Ureter (tissue), 1 donor: ENCODE data around the gene MUC2. TPM values are rescaled to one million over a fixed set of nuclear protein-coding genes. Genes with fewer than 3 reads are reported as not detected.
A peak's percentile ranks its signal among the peaks of the same experiment; 100 is the strongest.

Source experiments
- DNase-seq: peaks from one replicate; pipeline ENCODE4 v3.0.0-alpha.2; 2020; ENCODE audit warnings: low spot score
- total RNA-seq: library from RNA; stranded (reverse); gene quantifications from one replicate; pipeline ENCODE4 v1.2.4, GENCODE V29; 2023
- donor health status: DM: yes; HTN: yes; CAD: no.

Gene MUC2
- total RNA-seq, 1 donor from 2014 or later = 0.39 TPM

- peak; percentile 38 for DNase-seq
Observed at GRCh38 chr11:1120532-1121330, 46.1 kb downstream of the MUC2 start.

DNA sequence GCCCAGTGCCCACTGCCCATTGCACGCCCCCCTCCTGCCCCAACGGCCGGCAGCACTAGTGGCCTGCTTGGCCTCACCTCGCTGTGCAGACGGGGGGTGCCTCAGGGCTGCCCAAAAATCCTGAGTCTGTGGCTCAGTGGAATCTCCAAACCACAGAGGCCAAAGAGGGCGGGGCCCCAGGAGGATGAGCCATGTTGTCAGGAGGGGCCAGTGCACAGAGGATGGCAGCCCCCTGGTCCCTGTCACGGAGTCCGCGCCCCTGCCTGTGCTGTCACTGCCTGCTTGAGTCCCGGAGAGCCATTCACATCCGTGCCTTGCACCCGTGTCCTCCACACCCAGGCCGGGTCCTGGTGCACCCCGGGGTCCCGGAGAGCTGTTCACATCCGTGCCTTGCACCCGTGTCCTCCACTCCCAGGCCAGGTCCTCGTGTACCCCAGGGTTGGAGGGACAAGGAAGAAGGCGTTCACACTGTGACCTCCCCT lies 46.7 kb downstream of the MUC2 start:
- DNase-seq = no peak

- DNase-seq = no peak
Observed at GRCh38 chr11:1121813-1122663, 47.4 kb downstream of the MUC2 start.

GRCh38 chr11:1122664-1123002 lies 48.0 kb downstream of the MUC2 start:
- DNase-seq = no peak

GRCh38 chr11:1123970-1124369 lies 49.3 kb downstream of the MUC2 start:
- DNase-seq = no peak

Other genes starting within 250 kb of the MUC2 start
- gene CRACR2B, start 247.0 kb upstream of the MUC2 start, total RNA-seq = 45.8 TPM
- 241 TPM for gene CD151, start 241.9 kb upstream of the MUC2 start, total RNA-seq
- gene POLR2L, start 232.3 kb upstream of the MUC2 start, total RNA-seq = 112 TPM
- gene TSPAN4, start 232.0 kb upstream of the MUC2 start, total RNA-seq = 47.2 TPM
- gene CHID1, start 164.1 kb upstream of the MUC2 start, total RNA-seq = 116 TPM
- gene AP2A2, start 149.0 kb upstream of the MUC2 start, total RNA-seq = 100 TPM
- not detected for gene MUC6, start 38.2 kb upstream of the MUC2 start, total RNA-seq
- gene MUC5AC, start 83.1 kb downstream of the MUC2 start, total RNA-seq = not detected
- gene MUC5B, start 148.2 kb downstream of the MUC2 start, total RNA-seq = not detected
- gene TOLLIP, start 234.8 kb downstream of the MUC2 start, total RNA-seq = 122 TPM